Hematopoietic multipotent progenitor cell treated with erythropoietin and hydrocortisone succinate and interleukin-3 and kit ligand, for 17 days (in vitro differentiated cells): ENCODE measurements around the gene IGFALS.

Experiments used
- DNase-seq: peaks from one replicate; pipeline ENCODE4 v3.0.0-alpha.2; 2015; ENCODE audit warnings: low spot score

The IGFALS gene

GRCh38 chr16:1776991-1777374 lies 16.5 kb downstream of the IGFALS start:
- no peak for DNase-seq

DNA sequence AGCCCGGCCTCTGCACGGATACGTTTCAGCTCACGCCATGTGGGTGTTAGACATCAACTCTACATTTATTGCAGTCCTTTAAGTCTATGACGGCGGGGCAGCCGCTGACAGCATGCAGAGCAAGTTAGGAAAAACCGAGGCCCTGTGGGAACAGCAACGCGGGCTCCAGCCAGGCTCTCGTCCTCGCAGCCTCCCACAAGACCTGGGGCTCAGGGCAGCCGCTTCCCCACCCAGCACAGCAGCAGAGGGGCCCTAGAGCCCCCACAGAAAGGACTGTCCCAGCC lies 16.9 kb downstream of the IGFALS start:
- no peak for DNase-seq

DNA sequence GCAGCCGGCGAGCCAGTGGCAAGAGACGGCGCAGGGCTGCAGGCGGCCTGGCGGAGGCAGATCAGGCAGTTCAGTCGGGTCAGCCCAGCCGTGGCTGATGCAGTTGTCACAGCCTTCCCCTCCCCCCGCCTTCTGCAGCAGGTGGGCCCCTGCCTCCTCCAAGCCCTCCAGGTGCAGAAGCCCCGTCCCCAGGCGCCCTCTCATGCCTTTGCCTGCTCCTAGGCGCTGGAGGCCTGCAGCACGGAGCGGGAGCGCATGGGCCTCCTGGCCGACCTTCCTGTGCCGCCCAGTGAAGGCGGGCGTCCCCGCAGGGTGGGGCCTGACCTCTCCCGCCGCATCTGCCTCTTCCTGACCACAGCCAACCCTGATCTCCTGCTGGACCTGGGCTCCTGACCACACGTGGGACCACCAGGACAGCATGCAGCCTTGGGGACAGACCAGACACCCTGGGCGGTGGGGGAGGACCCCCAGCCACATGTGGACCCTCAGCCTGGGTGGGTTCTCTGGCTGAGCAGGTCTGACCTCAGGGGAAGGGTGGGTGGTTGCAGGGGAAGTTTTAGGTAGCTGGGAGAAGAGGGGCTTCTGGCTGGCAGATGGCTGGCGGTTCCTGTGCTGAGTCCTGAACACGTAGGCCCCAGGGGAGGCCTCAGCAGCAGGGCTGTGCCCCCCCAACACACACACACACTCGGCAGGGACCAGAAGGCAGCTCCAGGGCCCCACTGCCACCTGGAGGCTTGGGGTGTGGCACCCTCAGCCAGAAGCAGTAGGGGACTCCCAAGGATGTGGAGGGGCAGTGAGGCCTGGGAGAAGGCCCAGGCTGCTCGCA lies 17.4 kb downstream of the IGFALS start:
- DNase-seq, result no peak

- DNase-seq, result no peak
Observed at GRCh38 chr16:1775006-1775845, 18.3 kb downstream of the IGFALS start.

DNA sequence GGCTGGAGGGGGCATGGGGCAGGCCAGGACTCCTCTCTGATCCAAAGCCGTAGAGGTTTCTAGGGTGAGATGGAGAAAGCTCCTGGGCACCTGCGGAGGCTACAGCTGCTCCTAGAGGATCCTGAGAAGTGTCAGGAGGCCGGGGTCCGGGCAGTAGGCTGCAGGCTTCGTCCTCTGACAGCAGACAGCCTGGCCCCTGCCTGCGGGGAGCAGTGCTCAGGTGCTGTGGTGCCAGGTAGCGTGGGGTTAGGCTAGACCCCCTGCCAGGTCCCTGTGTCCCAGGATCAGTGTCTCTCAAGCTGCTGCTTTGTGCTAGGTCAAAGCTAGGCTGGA lies 19.1 kb downstream of the IGFALS start:
- no peak for DNase-seq

GRCh38 chr16:1773703-1774447 lies 19.6 kb downstream of the IGFALS start:
- peak; percentile 34 for DNase-seq

DNA sequence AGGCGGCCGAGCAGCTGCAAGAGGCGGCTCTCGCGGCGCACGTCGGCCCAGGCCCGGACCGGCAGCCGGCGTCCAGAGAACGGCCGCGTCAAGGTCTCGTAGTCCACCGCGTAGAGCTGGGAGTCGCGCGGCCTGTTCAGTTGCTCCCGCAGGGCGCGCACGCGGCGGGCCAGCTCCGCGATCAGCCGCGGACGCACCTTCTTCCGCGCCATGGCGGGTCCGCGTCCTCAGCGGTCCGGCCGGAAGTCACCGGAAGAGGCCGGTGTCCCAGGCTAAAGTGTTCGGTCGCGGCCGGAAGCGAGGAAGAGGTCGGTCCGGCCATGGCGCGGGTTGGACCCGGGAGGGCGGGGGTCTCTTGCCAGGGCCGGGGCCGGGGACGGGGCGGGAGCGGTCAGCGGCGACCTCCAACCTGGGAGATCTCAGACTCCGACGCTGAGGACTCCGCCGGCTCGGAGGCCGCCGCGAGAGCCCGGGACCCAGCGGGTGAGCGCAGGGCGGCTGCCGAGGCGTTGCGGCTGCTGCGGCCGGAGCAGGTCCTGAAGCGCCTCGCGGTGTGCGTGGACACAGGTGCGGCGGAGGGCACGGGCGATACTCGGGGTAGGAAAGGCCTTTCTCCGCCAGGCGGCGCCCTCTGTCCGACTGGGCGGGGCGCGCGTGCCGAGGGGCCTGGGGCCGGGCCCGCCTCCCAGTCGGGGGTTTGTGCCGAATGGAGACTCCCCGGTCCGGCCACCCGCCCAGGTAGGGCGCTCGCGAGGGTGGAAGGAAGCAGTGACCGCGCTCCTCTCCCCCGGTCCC lies 20.4 kb downstream of the IGFALS start, which contains the start of gene MRPS34:
Gene MRPS34 (minus strand): TSS at position 227 of the 795 bp plus-strand sequence. CDS start 15 bp downstream, at position 212.
- peak; percentile 85 for DNase-seq

DNA sequence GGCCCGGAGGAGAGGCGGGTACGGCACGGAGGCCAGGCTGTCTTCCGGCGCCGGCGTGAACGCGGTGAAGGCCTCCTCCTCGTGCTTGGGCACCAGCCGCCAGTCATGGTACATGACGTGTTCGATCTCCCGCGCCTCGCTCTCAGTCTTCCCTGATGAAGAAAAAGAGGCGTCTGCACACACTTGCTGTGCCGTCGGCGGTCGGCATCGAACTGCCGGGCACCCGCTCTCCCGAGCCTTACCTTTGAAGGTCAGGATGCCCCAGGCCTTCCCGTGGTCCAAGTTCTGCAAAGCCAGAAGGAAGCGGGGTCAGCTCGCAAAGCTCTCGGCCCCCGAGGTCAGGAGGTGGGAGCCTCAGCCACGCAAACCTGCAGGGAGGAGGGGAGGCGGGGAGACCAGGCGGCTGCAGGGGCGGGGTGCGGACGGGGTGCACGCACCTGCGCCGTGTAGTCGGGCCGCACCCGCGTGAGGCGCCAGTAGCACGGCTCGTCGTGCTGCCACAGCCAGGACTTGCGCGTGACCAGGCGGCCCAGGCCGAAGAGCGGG lies 21.1 kb downstream of the IGFALS start, which contains the start of gene EME2:
Gene EME2 (plus strand): TSS at position 449 of the 546 bp plus-strand sequence. CDS start 418 bp downstream, outside the sequence.
- DNase-seq, result peak; percentile 37

DNA sequence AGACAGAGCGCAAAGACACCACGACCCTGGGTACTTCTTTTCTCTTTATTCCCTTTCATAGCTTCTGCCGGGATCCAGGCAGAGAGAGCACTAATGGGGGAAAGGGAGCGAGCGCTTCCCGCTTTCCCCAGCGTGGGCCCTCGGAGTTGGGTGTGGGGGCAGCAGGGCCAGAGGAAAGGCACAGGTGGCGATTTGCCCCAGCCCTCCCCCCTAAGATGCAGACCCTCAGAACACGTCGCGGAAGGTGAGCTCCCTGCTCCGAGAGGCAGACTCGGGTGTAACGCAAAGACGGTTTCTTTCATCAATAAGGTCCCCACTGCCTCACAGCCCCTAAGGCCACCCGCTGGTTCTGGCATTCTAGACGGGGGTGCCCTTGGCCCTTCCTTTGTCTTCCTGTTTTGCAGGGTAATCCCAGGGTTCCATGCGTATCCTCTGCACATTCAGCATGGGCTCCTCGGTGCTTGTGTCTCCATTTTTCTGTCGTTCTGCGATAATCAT lies 21.6 kb downstream of the IGFALS start:
- peak; percentile 9 for DNase-seq

GRCh38 chr16:1771188-1771863 lies 22.2 kb downstream of the IGFALS start, which contains the start of gene NME3:
Gene NME3, minus strand, starts transcription at chr16:1771543. Its CDS starts 9 bp downstream, at chr16:1771534.
- DNase-seq, result peak; percentile 57

DNA sequence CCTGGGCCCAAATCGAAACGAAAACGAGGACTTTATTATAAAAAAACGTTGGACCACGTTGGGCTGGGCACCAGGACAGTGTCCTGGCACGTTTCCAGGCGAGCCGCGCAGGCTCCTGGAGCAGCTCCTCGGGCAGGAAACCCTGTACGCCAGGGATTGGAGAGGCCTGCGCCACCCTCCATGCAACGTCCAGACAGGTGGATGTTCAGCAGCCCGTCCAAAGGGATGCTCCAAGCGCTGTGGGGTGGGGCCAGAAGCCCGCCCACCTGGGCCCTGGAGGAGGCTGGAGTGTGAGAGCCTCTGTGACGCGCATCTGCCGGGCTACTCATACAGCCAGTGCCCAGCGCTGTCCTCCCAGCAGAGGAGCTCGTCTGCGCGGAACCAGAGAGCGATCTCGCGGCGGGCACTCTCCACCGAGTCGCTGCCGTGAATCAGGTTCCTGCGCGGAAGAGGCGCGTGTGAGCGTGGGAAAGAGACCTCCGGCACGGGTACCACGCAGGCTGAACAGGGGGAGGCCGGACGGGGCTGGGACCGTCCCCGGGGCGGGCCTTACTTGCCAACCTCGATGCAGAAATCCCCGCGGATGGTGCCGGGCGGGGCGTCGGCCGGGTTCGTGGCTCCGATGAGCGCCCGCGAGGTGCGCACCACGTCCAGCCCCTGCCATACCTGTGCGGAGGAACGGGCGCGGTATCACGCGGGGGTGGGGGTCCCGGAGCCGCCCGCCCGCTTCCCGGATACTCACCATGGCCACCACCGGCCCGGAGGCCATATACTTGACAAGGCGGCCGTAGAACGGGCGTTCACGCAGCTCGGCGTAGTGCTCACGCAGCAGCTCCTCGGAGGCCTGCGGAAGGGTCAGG lies 22.9 kb downstream of the IGFALS start:
- DNase-seq, result no peak

DNA sequence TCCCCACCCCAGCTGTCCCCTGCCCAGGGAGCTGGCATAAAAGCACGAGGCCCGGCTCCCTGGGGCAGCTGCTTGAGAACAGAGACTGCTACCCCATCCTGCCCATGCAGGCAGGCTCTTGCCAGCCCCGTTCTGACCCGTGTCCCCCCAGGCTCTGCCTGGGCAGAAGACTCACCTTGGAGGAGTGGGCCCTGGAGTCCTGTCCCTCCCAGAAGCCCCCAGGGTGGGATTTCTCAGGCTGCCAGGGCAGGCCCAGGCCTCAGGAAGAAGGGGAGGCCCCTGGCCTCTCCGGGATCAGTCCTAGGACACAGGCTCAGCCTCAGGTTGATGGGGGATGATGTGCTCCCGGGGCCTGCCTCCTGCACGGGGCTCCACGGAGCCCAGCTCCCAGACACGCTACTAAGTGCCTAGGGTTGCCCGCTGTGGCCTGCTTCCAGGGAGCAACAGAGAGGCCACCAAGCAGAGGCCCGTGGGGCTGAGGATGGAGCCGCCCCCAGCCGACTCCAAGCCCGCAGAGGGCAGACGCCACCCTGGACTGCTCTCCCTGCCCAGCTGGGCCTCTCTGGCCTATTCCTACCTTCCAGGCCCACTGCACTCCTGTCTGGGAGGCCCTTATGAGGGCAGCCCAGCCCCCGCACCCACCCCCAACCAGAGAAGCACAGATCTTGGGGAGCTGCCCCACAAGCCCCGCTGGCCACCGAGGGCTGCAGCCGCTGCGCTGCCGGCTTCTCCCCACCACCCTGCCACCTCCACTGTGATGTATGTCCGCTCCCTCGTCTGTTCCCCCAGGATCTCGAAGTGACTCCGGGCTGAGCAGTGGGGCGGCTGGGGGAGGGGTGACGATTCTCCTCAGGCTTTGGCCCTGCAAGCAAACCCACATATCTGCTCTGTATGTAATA lies 23.9 kb downstream of the IGFALS start:
- DNase-seq, result no peak

- no peak for DNase-seq
Observed at GRCh38 chr16:1768767-1769401, 24.6 kb downstream of the IGFALS start.

DNA sequence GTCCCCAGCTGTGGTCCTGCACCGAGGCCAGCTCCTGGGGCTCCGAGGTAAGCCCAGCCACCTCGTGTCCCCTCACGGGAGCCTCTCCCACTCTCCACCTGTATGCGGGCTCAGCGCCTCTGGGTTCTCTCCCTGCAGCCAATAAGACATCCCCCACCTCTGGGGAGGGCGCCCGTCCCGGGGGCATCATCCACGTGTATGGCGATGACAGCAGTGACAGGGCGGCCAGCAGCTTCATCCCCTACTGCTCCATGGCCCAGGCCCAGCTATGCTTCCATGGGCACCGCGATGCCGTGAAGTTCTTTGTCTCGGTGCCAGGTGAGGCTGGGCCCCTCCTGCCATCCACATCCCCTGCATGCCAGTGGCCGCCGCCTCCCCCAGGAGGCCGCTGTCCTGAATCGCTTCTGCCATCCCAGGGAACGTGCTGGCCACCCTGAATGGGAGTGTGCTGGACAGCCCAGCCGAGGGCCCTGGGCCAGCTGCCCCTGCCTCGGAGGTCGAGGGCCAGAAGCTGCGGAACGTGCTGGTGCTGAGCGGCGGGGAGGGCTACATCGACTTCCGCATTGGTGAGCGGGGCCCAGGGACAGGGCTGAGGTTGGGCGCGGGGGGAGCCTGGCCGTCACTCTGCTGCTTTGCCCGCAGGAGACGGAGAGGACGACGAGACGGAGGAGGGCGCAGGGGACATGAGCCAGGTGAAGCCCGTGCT lies 25.3 kb downstream of the IGFALS start:
- DNase-seq, result no peak

GRCh38 chr16:1767116-1767994 lies 26.1 kb downstream of the IGFALS start:
- no peak for DNase-seq

GRCh38 chr16:1766701-1767100 lies 26.8 kb downstream of the IGFALS start:
- no peak for DNase-seq
